HG03159 (cell line): ENCODE results near the gene CETP.
"Not testable (repeated sequence)": the region's sequence is repeated elsewhere in the genome, so short reads cannot be mapped to it uniquely, and the experiment has no call there.

ENCODE experiments used
- ATAC-seq: cut with Tn5 transposase; IDR thresholded peaks from one replicate; pipeline ENCODE4 v1.9.1; 2021; ENCODE audit warnings: mild to moderate bottlenecking, moderate library complexity; ENCODE audit not compliant: unreplicated experiment

The CETP gene

GRCh38 chr16:56953006-56953405 lies 8.7 kb upstream of the CETP start:
- no peak for ATAC-seq

- no peak for ATAC-seq
Measured at GRCh38 chr16:56956076-56956475, 5.7 kb upstream of the CETP start.

GRCh38 chr16:56956756-56957155 lies 5.0 kb upstream of the CETP start:
- ATAC-seq = no peak

- no peak for ATAC-seq
Measured at GRCh38 chr16:56960681-56961281, 969 bp upstream of the CETP start.

- no peak for ATAC-seq
Measured at GRCh38 chr16:56961386-56961785, 364 bp upstream of the CETP start.

GRCh38 chr16:56964243-56965148 lies 2.7 kb downstream of the CETP start:
- ATAC-seq = no peak

GRCh38 chr16:56965149-56966092 lies 3.7 kb downstream of the CETP start:
- no peak for ATAC-seq

- no peak for ATAC-seq
Measured at GRCh38 chr16:56966093-56966475, 4.3 kb downstream of the CETP start.

GRCh38 chr16:56967733-56968132 lies 6.0 kb downstream of the CETP start:
- no peak for ATAC-seq

GRCh38 chr16:56969769-56970168 lies 8.0 kb downstream of the CETP start:
- ATAC-seq = no peak

GRCh38 chr16:56970934-56971767 lies 9.4 kb downstream of the CETP start:
- peak; percentile 67 for ATAC-seq

GRCh38 chr16:56971768-56972043 lies 10.0 kb downstream of the CETP start:
- no peak for ATAC-seq

- no peak for ATAC-seq
Measured at GRCh38 chr16:56972403-56973293, 10.9 kb downstream of the CETP start.

GRCh38 chr16:56973294-56973689 lies 11.5 kb downstream of the CETP start:
- ATAC-seq = no peak

- ATAC-seq = not testable (repeated sequence)
Measured at GRCh38 chr16:56973899-56974298, 12.1 kb downstream of the CETP start.

- ATAC-seq = no peak
Measured at GRCh38 chr16:56974549-56975300, 13.0 kb downstream of the CETP start.

- ATAC-seq = no peak
Measured at GRCh38 chr16:56975714-56976113, 14.0 kb downstream of the CETP start.

GRCh38 chr16:56977216-56977615 lies 15.5 kb downstream of the CETP start:
- ATAC-seq = no peak
